ENCODE measurements around the gene FBXO5. TPM values are rescaled to one million over a fixed set of nuclear protein-coding genes. Genes with fewer than 3 reads are reported as not detected.

Gene FBXO5
- total RNA-seq, 1 experiment from 2014 or later, result 67.9 TPM

DNA sequence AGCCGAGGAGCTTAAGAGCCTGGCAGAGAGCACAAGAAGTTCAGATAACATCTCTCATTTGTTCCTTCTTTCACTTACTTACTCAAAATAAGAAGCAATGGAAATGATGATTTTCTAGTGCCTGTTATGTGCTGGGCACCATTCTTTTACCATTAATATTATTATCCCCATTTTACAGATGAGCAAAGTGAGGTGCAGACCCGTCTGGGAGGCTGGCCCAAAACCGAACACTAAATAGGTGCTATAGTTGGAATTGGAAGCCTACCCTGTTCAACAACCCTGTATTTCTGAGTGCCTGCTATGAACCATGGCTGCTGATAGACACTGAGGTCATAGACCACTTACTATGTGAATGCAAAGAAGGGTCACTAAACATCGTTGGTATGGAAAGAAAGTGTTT lies 44.6 kb upstream of the FBXO5 start:
- TF ChIP-seq EZH2 (IDR thresholded peaks at IDR 0.05; ENCODE audit: borderline replicate concordance, low read depth, low read length, poor library complexity, severe bottlenecking), result no peak
- TF ChIP-seq, protein P1, sequence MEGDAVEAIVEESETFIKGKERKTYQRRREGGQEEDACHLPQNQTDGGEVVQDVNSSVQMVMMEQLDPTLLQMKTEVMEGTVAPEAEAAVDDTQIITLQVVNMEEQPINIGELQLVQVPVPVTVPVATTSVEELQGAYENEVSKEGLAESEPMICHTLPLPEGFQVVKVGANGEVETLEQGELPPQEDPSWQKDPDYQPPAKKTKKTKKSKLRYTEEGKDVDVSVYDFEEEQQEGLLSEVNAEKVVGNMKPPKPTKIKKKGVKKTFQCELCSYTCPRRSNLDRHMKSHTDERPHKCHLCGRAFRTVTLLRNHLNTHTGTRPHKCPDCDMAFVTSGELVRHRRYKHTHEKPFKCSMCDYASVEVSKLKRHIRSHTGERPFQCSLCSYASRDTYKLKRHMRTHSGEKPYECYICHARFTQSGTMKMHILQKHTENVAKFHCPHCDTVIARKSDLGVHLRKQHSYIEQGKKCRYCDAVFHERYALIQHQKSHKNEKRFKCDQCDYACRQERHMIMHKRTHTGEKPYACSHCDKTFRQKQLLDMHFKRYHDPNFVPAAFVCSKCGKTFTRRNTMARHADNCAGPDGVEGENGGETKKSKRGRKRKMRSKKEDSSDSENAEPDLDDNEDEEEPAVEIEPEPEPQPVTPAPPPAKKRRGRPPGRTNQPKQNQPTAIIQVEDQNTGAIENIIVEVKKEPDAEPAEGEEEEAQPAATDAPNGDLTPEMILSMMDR (conservative IDR thresholded peaks at IDR 0.05; ENCODE audit: low read depth, low read length), result no peak
- Histone ChIP-seq H3K36me3 (ENCODE audit: insufficient read depth, low read length, poor library complexity, severe bottlenecking) (no peaks in the 10 kb centered on the region), H3K27me3 (replicated peaks; ENCODE audit: insufficient read depth, low read depth, low read length, poor library complexity) (no peaks in the 10 kb centered on the region), H3K9me3 (ENCODE audit: low read depth, low read length, poor library complexity, severe bottlenecking) (no peaks in the 10 kb centered on the region), H3K4me1 (ENCODE audit: insufficient read depth, low read length, poor library complexity, severe bottlenecking) (no peaks in the 10 kb centered on the region), H3K27ac (ENCODE audit: low read depth, low read length, poor library complexity, severe bottlenecking) (no peak overlapping the region), H3K4me3 (ENCODE audit: low read depth, low read length, poor library complexity, severe bottlenecking) (no peak overlapping the region)
- no TSS peak for BruUV-seq (replicated peaks)
- DNase-seq (ENCODE audit: low spot score), result no peak
- intact Hi-C loops (cut with micrococcal nuclease; ENCODE audit: unreplicated experiment), result loop anchor here (2.0 kb wide), 1 partner anchor 279 kb away; no protein-coding TSS in a partner anchor
- CTCF ChIA-PET, result no interaction called here
- POLR2A ChIA-PET (ENCODE audit: low non-redundant PET), result no interaction called here

DNA sequence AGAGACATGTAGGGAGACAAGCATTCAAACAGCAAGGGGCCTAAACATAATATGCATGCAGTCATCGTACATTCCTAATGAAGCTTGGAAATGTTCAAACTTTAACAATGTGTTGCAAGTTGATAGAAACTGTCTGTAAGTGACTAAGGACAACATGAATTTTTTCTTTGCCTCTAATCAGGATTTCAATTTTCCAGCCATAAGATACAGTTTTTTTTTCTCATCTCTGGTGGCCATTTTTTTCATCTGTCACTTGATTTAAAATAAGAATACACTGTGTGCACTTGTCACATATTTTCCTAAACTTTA lies 41.8 kb upstream of the FBXO5 start:
- Histone ChIP-seq H3K4me3 (ENCODE audit: low read depth, low read length, poor library complexity, severe bottlenecking) (no peak overlapping the region), H3K9me3 (ENCODE audit: low read depth, low read length, poor library complexity, severe bottlenecking) (no peaks in the 10 kb centered on the region), H3K36me3 (ENCODE audit: insufficient read depth, low read length, poor library complexity, severe bottlenecking) (no peaks in the 10 kb centered on the region), H3K27me3 (replicated peaks; ENCODE audit: insufficient read depth, low read depth, low read length, poor library complexity) (no peaks in the 10 kb centered on the region), H3K27ac (ENCODE audit: low read depth, low read length, poor library complexity, severe bottlenecking) (no peak overlapping the region), H3K4me1 (ENCODE audit: insufficient read depth, low read length, poor library complexity, severe bottlenecking) (no peaks in the 10 kb centered on the region)
- POLR2A ChIA-PET (ENCODE audit: low non-redundant PET), result no interaction called here
- DNase-seq (ENCODE audit: low spot score), result no peak
- no TSS peak for BruUV-seq (replicated peaks)
- CTCF ChIA-PET, result no interaction called here
- intact Hi-C loops (cut with micrococcal nuclease; ENCODE audit: unreplicated experiment), result loop anchor here (2.0 kb wide), 2 partner anchors 72 to 160 kb away; no protein-coding TSS in a partner anchor
- no peak for TF ChIP-seq EZH2 (IDR thresholded peaks at IDR 0.05; ENCODE audit: borderline replicate concordance, low read depth, low read length, poor library complexity, severe bottlenecking)
- TF ChIP-seq, protein P1 (conservative IDR thresholded peaks at IDR 0.05; ENCODE audit: low read depth, low read length), result 0 out of 2 replicates have a peak, but pooled peaks have one; percentile 7

DNA sequence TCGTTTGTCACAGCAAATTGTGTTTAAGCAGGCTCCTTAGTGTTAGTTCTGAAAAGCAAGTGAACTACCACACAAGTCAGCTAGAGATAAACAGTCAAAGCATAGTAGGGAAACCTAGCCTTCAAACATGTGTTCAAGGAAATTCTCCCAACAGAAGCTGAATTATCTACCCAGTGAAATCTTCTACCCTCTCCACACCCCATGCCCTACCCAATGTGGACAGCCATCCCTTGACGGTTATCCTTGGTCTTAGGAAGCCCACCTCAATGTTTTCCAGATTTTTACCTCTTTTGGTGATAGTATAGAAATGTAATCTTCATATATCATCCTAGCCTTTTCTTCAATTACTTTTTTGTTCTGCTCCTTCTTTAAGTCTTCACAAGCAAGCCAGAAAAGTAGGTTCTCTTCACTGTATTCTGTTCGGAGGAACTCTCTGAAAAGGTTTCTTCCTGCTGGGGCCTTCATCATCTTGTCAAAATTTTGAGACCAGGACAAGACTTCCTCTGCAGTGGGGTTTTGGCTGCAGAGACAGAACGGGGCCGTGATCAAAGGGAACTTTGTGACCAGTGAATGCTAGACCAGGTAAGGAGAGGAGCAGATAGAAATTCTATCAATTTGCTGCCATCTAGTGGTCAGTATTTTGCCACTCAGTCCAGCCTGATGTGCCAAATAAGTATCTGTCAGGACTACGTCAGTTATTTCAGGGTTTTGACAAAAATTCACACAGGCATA lies 41.3 kb upstream of the FBXO5 start:
- DNase-seq (ENCODE audit: low spot score), result peak; percentile 72
- intact Hi-C loops (cut with micrococcal nuclease; ENCODE audit: unreplicated experiment), result loop anchor here (2.0 kb wide), 2 partner anchors 71 to 159 kb away; no protein-coding TSS in a partner anchor
- CTCF ChIA-PET, result no interaction called here

More for the DNA sequence above, 41.3 kb upstream of the FBXO5 start:
- no peaks in the 10 kb centered on the region for H3K36me3 ChIP-seq (ENCODE audit: insufficient read depth, low read length, poor library complexity, severe bottlenecking)
- no peaks in the 10 kb centered on the region for H3K27me3 ChIP-seq (replicated peaks; ENCODE audit: insufficient read depth, low read depth, low read length, poor library complexity)
- TF ChIP-seq, protein P1 (conservative IDR thresholded peaks at IDR 0.05; ENCODE audit: low read depth, low read length), result peak; percentile 84
- no peak for TF ChIP-seq EZH2 (IDR thresholded peaks at IDR 0.05; ENCODE audit: borderline replicate concordance, low read depth, low read length, poor library complexity, severe bottlenecking)
- POLR2A ChIA-PET (ENCODE audit: low non-redundant PET), result interaction anchor here (0.5 kb wide), 1 partner anchor 1380 kb away, joined by 6 read pairs; no protein-coding TSS in a partner anchor
- no peaks in the 10 kb centered on the region for H3K4me1 ChIP-seq (ENCODE audit: insufficient read depth, low read length, poor library complexity, severe bottlenecking)
- H3K27ac ChIP-seq (ENCODE audit: low read depth, low read length, poor library complexity, severe bottlenecking), result no peak overlapping the region
- no peaks in the 10 kb centered on the region for H3K9me3 ChIP-seq (ENCODE audit: low read depth, low read length, poor library complexity, severe bottlenecking)
- no TSS peak for BruUV-seq (replicated peaks)
- H3K4me3 ChIP-seq (ENCODE audit: low read depth, low read length, poor library complexity, severe bottlenecking), result no peak overlapping the region

Data from A673 (cell line).